ENCODE results near the gene ZG16B. TPM values are rescaled to one million over a fixed set of nuclear protein-coding genes. Genes with fewer than 3 reads are reported as not detected.

The ZG16B gene
- total and polyA plus RNA-seq, 4 experiments from 2014 or later: 0.79 TPM; not detected in 3

DNA sequence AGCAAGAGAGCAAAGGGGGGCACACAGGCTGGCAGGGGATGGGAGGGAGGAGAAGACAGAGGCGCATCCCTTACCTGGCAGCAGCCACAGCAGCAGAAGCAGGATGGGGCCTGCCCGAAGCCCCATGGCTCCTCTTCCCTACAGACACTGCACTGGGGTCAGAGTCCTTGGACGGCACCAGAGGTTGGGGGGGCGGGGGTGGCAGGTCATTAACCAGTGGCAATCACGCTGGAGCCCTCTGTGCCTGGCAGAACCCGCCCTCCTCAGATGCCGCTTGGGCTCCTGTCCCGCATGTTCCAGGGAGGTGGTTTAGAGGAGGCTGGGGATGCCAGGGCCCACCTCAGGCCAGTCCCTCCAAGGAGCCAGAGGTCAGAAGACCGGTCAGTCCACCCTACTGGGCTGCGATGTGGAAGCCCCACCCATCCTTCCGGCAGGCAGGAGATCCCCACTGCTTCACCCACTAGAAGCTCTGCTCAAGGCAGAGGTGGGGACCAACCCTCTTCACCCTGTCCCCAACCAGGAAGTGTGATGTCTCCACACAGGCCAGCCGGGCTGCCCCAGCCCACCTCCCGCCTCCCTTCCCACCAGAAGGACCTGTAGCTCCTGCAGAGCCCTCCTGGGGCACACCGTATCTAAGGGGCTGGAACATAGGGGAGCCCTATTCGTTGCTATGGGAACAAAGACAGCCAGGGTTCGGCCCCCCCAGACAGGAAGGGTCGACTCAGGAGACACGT lies 11.7 kb downstream of the ZG16B start:
- intact Hi-C loops (cut with micrococcal nuclease): no loop called here

DNA sequence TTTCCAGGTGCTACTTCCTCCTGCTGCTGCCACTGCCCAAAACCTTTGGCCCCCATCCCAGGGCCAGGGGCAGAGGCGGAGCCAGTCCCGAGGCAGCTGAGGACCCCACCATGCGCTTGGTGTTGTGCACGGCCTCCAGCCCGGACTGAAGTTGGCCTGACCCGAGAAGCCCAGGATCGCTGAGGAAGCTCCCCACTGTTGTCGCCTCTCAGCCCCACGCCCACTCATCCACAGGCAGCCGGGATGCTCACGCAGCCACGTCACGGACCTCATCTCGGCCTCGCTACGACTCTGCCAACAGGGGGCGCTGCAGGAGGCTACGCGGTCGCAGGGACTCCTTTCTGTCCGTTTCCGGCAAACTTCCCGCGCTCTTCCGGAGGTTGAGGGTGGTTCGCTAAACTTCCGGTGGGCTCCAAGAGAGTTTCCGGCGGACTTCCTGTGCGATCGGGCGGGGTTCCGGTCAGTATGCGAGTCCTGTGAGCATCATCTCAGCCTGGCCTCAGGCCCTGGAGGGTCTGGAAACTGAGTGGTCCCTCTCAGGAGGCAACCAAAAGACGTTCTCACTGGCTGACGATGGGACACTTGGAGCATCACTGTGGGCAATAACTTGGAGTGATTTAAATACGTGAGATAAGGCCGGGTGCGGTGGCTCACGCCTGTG lies 12.4 kb downstream of the ZG16B start:
- H3K4me1 Mint-ChIP-seq: peaks cover 19 to 81% (median 35%) of the 10 kb centered on the region in 4 donors
- Histone ChIP-seq H3K4me3 (ENCODE audit: low read length in 2 of 2) (peak overlapping the region in 1 of 2 donors; percentile 36), H3K36me3 (ENCODE audit: insufficient read depth, low read length) (no peaks in the 10 kb centered on the region), H3K27me3 (ENCODE audit: insufficient read depth, low read length) (no peaks in the 10 kb centered on the region), H3K4me1 (ENCODE audit: insufficient read depth, low read length) (peaks cover 35% of the 10 kb centered on the region), H3K27ac (ENCODE audit: low read depth, low read length) (peak overlapping the region; percentile 38), H3K9me3 (ENCODE audit: control insufficient read depth in 1 of 2, low read length in 2 of 2) (no peaks in the 10 kb centered on the region)
- intact Hi-C loops (cut with micrococcal nuclease): no loop called here
- H3K27me3 Mint-ChIP-seq: peaks cover 0 to under 1% of the 10 kb centered on the region in 2 donors
- peaks cover 0 to 4% (median 0%) of the 10 kb centered on the region in 8 donors for H3K9me3 Mint-ChIP-seq
- peak; percentile 56 to 65 (median 61) for DNase-seq
- peak overlapping the region in 7 of 8 donors; percentile 26 to 76 (median 54) for H3K4me3 Mint-ChIP-seq
- ChIA-PET CTCF (ENCODE audit: partially characterized antibody) (interaction anchor here (0.7 to 2.6 kb wide), 4 partner anchors 12 to 28 kb away, joined by 3 to 15 read pairs (median 3); no protein-coding TSS in a partner anchor), POLR2A (ENCODE audit: partially characterized antibody) (interaction anchor here (2.4 kb wide), 1 partner anchor 26 kb away, joined by 16 read pairs; no protein-coding TSS in a partner anchor)
- H3K36me3 Mint-ChIP-seq: no peaks in the 10 kb centered on the region
- H3K27ac Mint-ChIP-seq: peak overlapping the region; percentile 52 to 98 (median 94)

More for the DNA sequence above, 11.7 kb downstream of the ZG16B start:
- DNase-seq: no peak
- Histone ChIP-seq H3K27me3 (ENCODE audit: insufficient read depth, low read length) (no peaks in the 10 kb centered on the region), H3K4me1 (ENCODE audit: insufficient read depth, low read length) (peaks cover 35% of the 10 kb centered on the region), H3K36me3 (ENCODE audit: insufficient read depth, low read length) (no peaks in the 10 kb centered on the region), H3K4me3 (ENCODE audit: low read length in 2 of 2) (peak overlapping the region in 1 of 2 donors; percentile 36), H3K9me3 (ENCODE audit: control insufficient read depth in 1 of 2, low read length in 2 of 2) (no peaks in the 10 kb centered on the region), H3K27ac (ENCODE audit: low read depth, low read length) (peak overlapping the region; percentile 38)
- Mint-ChIP-seq H3K27ac (peak overlapping the region; percentile 52 to 98 (median 94)), H3K27me3 (peaks cover 0 to 7% of the 10 kb centered on the region in 2 donors), H3K36me3 (no peaks in the 10 kb centered on the region), H3K4me3 (peak overlapping the region in 4 of 8 donors; percentile 31 to 76 (median 54)), H3K9me3 (peaks cover 0 to 4% (median 0%) of the 10 kb centered on the region in 8 donors), H3K4me1 (peaks cover 19 to 82% (median 39%) of the 10 kb centered on the region in 4 donors)
- CTCF ChIA-PET (ENCODE audit: partially characterized antibody): interaction anchor here (0.6 to 2.6 kb wide), 5 partner anchors 13 to 221 kb away, joined by 3 to 15 read pairs (median 3); no protein-coding TSS in a partner anchor
- POLR2A ChIA-PET (ENCODE audit: partially characterized antibody): interaction anchor here (2.4 kb wide), 1 partner anchor 26 kb away, joined by 16 read pairs; no protein-coding TSS in a partner anchor

DNA sequence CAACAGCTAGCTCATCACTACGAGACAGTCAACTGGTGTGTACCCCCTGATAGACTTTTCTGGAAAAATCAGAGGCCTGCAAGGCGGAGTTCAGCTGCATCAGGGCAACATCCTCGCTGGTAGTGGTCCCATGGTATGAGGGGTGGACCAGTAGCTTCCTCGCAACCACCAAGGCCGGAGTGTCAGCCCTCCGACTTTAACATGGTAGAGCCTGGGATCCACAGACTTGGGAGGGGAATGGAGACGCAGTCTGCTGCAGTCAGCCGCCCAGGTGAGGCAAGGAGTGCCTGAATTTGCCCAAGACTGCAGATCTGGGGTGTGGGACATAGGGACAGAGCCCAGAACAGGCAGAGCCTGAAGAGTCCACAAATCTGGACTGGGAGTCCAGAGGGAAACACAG lies 13.4 kb downstream of the ZG16B start:
- H3K4me3 Mint-ChIP-seq: no peak overlapping the region
- no peaks in the 10 kb centered on the region for H3K27me3 Mint-ChIP-seq
- H3K4me1 Mint-ChIP-seq: peaks cover 13 to 76% (median 31%) of the 10 kb centered on the region in 4 donors
- no peaks in the 10 kb centered on the region for H3K36me3 Mint-ChIP-seq
- H3K4me1 ChIP-seq (ENCODE audit: insufficient read depth, low read length): peaks cover 35% of the 10 kb centered on the region
- CTCF ChIA-PET (ENCODE audit: partially characterized antibody): interaction anchor here (2.6 kb wide), 1 partner anchor 25 kb away, joined by 15 read pairs; no protein-coding TSS in a partner anchor
- POLR2A ChIA-PET (ENCODE audit: partially characterized antibody): interaction anchor here (2.4 kb wide), 1 partner anchor 24 kb away, joined by 16 read pairs; no protein-coding TSS in a partner anchor
- H3K9me3 Mint-ChIP-seq: peaks cover 0 to 4% (median 0%) of the 10 kb centered on the region in 8 donors
- no peak overlapping the region for H3K27ac ChIP-seq (ENCODE audit: low read depth, low read length)
- intact Hi-C loops (cut with micrococcal nuclease): no loop called here
- no peak overlapping the region for H3K4me3 ChIP-seq (ENCODE audit: low read length in 2 of 2)
- no peaks in the 10 kb centered on the region for H3K36me3 ChIP-seq (ENCODE audit: insufficient read depth, low read length)
- H3K27me3 ChIP-seq (ENCODE audit: insufficient read depth, low read length): no peaks in the 10 kb centered on the region
- DNase-seq: no peak
- peak overlapping the region in 6 of 7 donors; percentile 9 to 76 (median 58) for H3K27ac Mint-ChIP-seq
- H3K9me3 ChIP-seq (ENCODE audit: control insufficient read depth in 1 of 2, low read length in 2 of 2): no peaks in the 10 kb centered on the region

DNA sequence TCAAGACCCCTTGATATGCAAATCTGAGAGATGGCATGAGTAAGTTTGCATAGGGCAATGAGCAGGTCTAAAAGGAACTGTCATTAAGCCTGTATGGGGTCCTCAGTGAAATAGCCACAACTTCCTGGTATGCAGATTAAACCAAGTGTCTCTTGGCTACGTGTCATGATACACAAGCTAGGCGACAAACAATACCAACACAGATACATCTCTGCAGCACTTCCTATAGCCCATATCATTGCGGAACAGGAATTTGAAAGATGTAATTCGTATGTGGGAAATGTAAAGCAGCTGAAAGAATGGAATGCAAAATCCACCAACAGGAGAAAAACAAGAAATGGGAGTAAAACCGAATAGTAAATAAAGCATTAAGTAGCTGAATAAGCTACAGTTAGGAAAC lies 15.0 kb downstream of the ZG16B start:
- intact Hi-C loops (cut with micrococcal nuclease): no loop called here
- no peaks in the 10 kb centered on the region for H3K9me3 ChIP-seq (ENCODE audit: control insufficient read depth in 1 of 2, low read length in 2 of 2)
- peaks cover 27% of the 10 kb centered on the region for H3K4me1 ChIP-seq (ENCODE audit: insufficient read depth, low read length)
- ChIA-PET CTCF (ENCODE audit: partially characterized antibody) (no interaction called here), POLR2A (ENCODE audit: partially characterized antibody) (interaction anchor here (1.7 kb wide), 1 partner anchor 67 kb away, joined by 8 read pairs; no protein-coding TSS in a partner anchor)
- no peak overlapping the region for H3K4me3 ChIP-seq (ENCODE audit: low read length in 2 of 2)
- peak overlapping the region in 1 of 8 donors; percentile 22 for H3K4me3 Mint-ChIP-seq
- no peaks in the 10 kb centered on the region for H3K36me3 ChIP-seq (ENCODE audit: insufficient read depth, low read length)
- no peak for DNase-seq
- H3K4me1 Mint-ChIP-seq: peaks cover 11 to 60% (median 27%) of the 10 kb centered on the region in 4 donors
- H3K27ac Mint-ChIP-seq: peak overlapping the region in 5 of 7 donors; percentile 36 to 83 (median 56)
- peaks cover 3 to 6% of the 10 kb centered on the region in 2 donors for H3K27me3 Mint-ChIP-seq
- peaks cover 0 to 4% (median 0%) of the 10 kb centered on the region in 8 donors for H3K9me3 Mint-ChIP-seq
- no peak overlapping the region for H3K27ac ChIP-seq (ENCODE audit: low read depth, low read length)
- no peaks in the 10 kb centered on the region for H3K27me3 ChIP-seq (ENCODE audit: insufficient read depth, low read length)
- H3K36me3 Mint-ChIP-seq: no peaks in the 10 kb centered on the region

DNA sequence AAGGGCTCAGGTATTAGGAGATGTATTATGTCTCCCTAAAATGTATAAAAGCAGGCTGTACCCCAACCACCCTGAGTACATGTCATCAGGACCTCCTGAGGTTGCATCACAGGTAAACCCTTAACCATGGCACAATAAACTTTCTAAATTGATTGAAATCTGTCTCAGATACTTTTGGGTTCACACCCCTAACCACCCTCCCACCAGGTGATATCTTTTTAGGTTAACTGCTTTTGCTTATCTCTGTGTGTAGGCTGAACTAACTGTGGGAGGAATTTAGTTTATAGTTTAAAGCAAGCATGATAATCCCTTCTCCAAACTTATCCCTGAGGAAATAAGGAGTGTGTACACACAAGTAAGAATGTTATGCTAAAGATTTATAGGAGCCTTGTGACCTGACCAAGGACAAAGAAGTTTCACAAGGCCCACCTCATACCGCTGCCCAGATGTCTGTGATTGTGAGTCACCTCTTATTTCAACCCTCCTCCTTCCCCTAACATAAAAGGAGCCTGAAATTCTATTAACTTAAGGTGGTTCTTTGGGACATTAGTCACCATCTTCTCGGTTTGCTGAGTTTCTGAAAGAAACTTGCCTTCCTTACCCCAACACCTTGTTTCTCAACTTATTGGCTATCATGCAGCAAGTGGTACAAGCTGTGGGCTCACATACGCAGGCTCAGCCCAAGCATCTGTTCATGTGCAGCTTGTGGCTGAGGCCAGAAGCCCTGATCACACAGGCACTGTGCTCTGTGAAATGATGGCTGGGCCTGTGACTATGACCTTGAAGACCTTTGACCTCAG lies 16.6 kb downstream of the ZG16B start:
- Histone ChIP-seq H3K27me3 (ENCODE audit: insufficient read depth, low read length) (no peaks in the 10 kb centered on the region), H3K36me3 (ENCODE audit: insufficient read depth, low read length) (no peaks in the 10 kb centered on the region), H3K4me1 (ENCODE audit: insufficient read depth, low read length) (peaks cover 11% of the 10 kb centered on the region), H3K4me3 (ENCODE audit: low read length in 2 of 2) (no peak overlapping the region), H3K27ac (ENCODE audit: low read depth, low read length) (no peak overlapping the region), H3K9me3 (ENCODE audit: control insufficient read depth in 1 of 2, low read length in 2 of 2) (no peaks in the 10 kb centered on the region)
- H3K4me1 Mint-ChIP-seq: peaks cover 6 to 48% (median 21%) of the 10 kb centered on the region in 4 donors
- no peaks in the 10 kb centered on the region for H3K36me3 Mint-ChIP-seq
- H3K27me3 Mint-ChIP-seq: peaks cover 3 to 6% of the 10 kb centered on the region in 2 donors
- POLR2A ChIA-PET (ENCODE audit: partially characterized antibody): no interaction called here
- peaks cover 0 to 4% (median 0%) of the 10 kb centered on the region in 8 donors for H3K9me3 Mint-ChIP-seq
- peak overlapping the region in 6 of 7 donors; percentile 7 to 72 (median 26) for H3K27ac Mint-ChIP-seq
- DNase-seq: no peak
- CTCF ChIA-PET (ENCODE audit: partially characterized antibody): interaction anchor here (0.6 kb wide), 1 partner anchor 500 kb away, joined by 3 read pairs; no protein-coding TSS in a partner anchor
- peak overlapping the region in 1 of 8 donors; percentile 17 for H3K4me3 Mint-ChIP-seq
- intact Hi-C loops (cut with micrococcal nuclease): no loop called here

DNA sequence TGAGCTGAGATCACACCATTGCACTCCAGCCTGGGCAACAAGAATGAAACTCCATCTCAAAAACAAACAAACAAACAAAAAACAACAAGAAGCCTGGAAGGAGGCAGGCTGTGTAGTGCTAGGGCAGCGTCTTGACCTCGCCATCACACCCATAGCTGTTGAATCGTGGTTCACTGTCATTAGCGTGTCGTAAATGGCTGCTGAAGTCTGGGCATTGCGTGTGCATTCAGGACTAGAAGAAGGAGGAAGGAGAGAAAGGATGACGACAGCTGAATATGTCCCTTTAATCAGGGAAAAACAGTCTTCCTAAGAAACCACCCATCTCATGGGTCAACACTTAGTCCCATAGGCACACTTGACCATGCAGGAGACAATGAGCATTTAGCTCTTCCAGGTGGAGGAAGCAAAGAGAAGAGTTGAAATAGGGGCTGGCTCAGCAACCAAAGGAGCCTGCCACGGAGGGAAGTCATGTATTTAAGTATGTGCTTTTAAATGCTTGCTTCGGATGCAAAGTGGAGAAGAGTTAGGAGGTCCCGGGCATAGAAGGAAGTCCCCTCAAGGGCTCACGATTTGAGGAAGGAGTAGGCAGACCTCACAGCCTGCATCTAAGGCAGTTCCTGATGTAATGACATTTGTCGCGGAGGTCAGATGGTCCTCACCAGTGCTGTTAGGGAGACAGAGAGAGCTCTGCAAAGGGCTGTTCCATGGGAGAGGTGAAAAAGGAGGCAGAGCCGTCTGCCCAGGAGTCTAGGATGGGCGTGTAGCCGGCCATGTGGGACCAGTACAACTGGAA lies 19.0 kb downstream of the ZG16B start:
- CTCF ChIA-PET (ENCODE audit: partially characterized antibody): interaction anchor here (1.5 kb wide), 1 partner anchor 19 kb away, joined by 4 read pairs; no protein-coding TSS in a partner anchor
- Histone ChIP-seq H3K4me3 (ENCODE audit: low read length in 2 of 2) (no peak overlapping the region), H3K27me3 (ENCODE audit: insufficient read depth, low read length) (no peaks in the 10 kb centered on the region), H3K9me3 (ENCODE audit: control insufficient read depth in 1 of 2, low read length in 2 of 2) (no peaks in the 10 kb centered on the region), H3K4me1 (ENCODE audit: insufficient read depth, low read length) (no peaks in the 10 kb centered on the region), H3K36me3 (ENCODE audit: insufficient read depth, low read length) (no peaks in the 10 kb centered on the region), H3K27ac (ENCODE audit: low read depth, low read length) (no peak overlapping the region)
- H3K27me3 Mint-ChIP-seq: peaks cover 3 to 6% of the 10 kb centered on the region in 2 donors
- intact Hi-C loops (cut with micrococcal nuclease): no loop called here
- DNase-seq: no peak
- H3K4me1 Mint-ChIP-seq: peaks cover 4 to 27% (median 7%) of the 10 kb centered on the region in 4 donors
- H3K27ac Mint-ChIP-seq: no peak overlapping the region
- peaks cover 0 to under 1% of the 10 kb centered on the region in 2 donors for H3K36me3 Mint-ChIP-seq
- POLR2A ChIA-PET (ENCODE audit: partially characterized antibody): no interaction called here
- peaks cover 0 to 4% (median 3%) of the 10 kb centered on the region in 8 donors for H3K9me3 Mint-ChIP-seq
- no peak overlapping the region for H3K4me3 Mint-ChIP-seq
